Endothelial cell of umbilical vein (primary cell): ENCODE data around the gene EIF1AX. TPM values are rescaled to one million over a fixed set of nuclear protein-coding genes. Genes with fewer than 3 reads are reported as not detected.

Source experiments
- Bru-seq: library from RNA; stranded (reverse); fragments of 400-500 nt; gene quantifications from one replicate; lab custom pipeline; 2021; lab: Mats Ljungman, UMichigan
- BruChase-seq, 2 experiments: library from RNA; stranded (reverse); fragments of 400-500 nt; gene quantifications; one replicate each; lab custom pipeline; 2021; lab: Mats Ljungman, UMichigan
- BruUV-seq: library from RNA; stranded (reverse); fragments of 400-500 nt; replicated peaks from 2 replicates; lab custom pipeline; 2021; lab: Mats Ljungman, UMichigan
- CTCF ChIA-PET: fragments of 300-600, 350-600 bp; sonication (Branson Sonifier 250); formaldehyde crosslinking; loops from one replicate; lab custom pipeline; 2021; ENCODE audit warnings: antibody characterized with exemption, inconsistent platforms; lab: Charles Lee
- POLR2A ChIA-PET: fragments of 300-600, 350-600 bp; sonication (Branson Sonifier 250); formaldehyde crosslinking; loops from one replicate; lab custom pipeline; 2021; ENCODE audit warnings: antibody characterized with exemption, inconsistent platforms; lab: Charles Lee
- DNase-seq: peaks from one replicate; pipeline ENCODE4 v3.0.0-alpha.2; 2011; ENCODE audit warnings: low read depth, low spot score
- FAIRE-seq: peaks from 2 replicates; lab custom pipeline; 2011; peaks lifted over from hg19 to GRCh38; lab: Jason Lieb, UNC
- H2AFZ ChIP-seq: 2 replicates; pipeline ENCODE4 v1.6.0; 2012; ENCODE audit warnings: low read depth, low read length, control low read depth, inconsistent platforms
- H3K27ac ChIP-seq: 2 replicates; pipeline ENCODE4 v1.5.1; 2011; ENCODE audit warnings: low read depth, mild to moderate bottlenecking, control low read depth, low read length, moderate library complexity; ENCODE audit not compliant: insufficient read depth
- H3K27me3 ChIP-seq, 2 experiments: 2 replicates each; pipeline versions ENCODE4 v1.6.0 to v1.6.1; 2011; ENCODE audit warnings: low read length in 2 of 2, mixed read lengths in 1 of 2; ENCODE audit not compliant: control insufficient read depth in 2 of 2, insufficient read depth in 2 of 2
- H3K36me3 ChIP-seq, 2 experiments: 2 replicates in 1 of 2; 3 replicates in 1 of 2; pipeline ENCODE4 v1.5.1; 2011; ENCODE audit warnings: low read length in 2 of 2, mild to moderate bottlenecking in 1 of 2, moderate library complexity in 1 of 2; ENCODE audit not compliant: control insufficient read depth in 2 of 2, insufficient read depth in 2 of 2; ENCODE audit errors: extremely low read depth in 1 of 2
- H3K4me1 ChIP-seq: 3 replicates; pipeline ENCODE4 v1.5.1; 2011; ENCODE audit warnings: mild to moderate bottlenecking, low read length; ENCODE audit not compliant: control insufficient read depth, insufficient read depth; ENCODE audit errors: extremely low read depth
- H3K4me2 ChIP-seq: 2 replicates; pipeline ENCODE4 v1.6.1; 2011; ENCODE audit warnings: low read length, control low read depth, mixed read lengths; ENCODE audit not compliant: insufficient read depth
- H3K4me3 ChIP-seq, 3 experiments: fragments of 200-600 bp in 1 of 3; sonication (generic), shearing (Covaris generic) in 1 of 3; replicated peaks in 1 of 3; 2 replicates each; pipeline ENCODE4 v1.5.1; 2011 to 2016; ENCODE audit warnings: control low read depth in 3 of 3, low read length in 3 of 3, mild to moderate bottlenecking in 2 of 3, inconsistent platforms in 1 of 3, low read depth in 1 of 3, moderate library complexity in 1 of 3; ENCODE audit not compliant: insufficient read depth in 1 of 3
- H3K79me2 ChIP-seq: 2 replicates; pipeline ENCODE4 v1.6.0; 2012; ENCODE audit warnings: low read length, inconsistent platforms; ENCODE audit not compliant: control insufficient read depth, insufficient read depth
- H3K9ac ChIP-seq: replicated peaks from 2 replicates; pipeline ENCODE3; 2011; ENCODE audit warnings: low read length, control low read depth; ENCODE audit not compliant: insufficient read depth; ENCODE audit errors: extremely low read depth
- H3K9me1 ChIP-seq: replicated peaks from 3 replicates; pipeline ENCODE4 v1.6.0; 2011; ENCODE audit warnings: mild to moderate bottlenecking, low read length; ENCODE audit not compliant: control insufficient read depth, insufficient read depth; ENCODE audit errors: extremely low read depth
- H3K9me3 ChIP-seq: replicated peaks from 2 replicates; pipeline ENCODE4 v1.5.1; 2012; ENCODE audit warnings: low read length, inconsistent platforms; ENCODE audit not compliant: control insufficient read depth, insufficient read depth
- H4K20me1 ChIP-seq: replicated peaks from 2 replicates; pipeline ENCODE3; 2011; ENCODE audit warnings: mild to moderate bottlenecking, low read length; ENCODE audit not compliant: control insufficient read depth, insufficient read depth; ENCODE audit errors: extremely low read depth
- CTCF ChIP-seq, 2 donors: IDR thresholded peaks; 1 replicate in 1 of 2; 2 replicates in 1 of 2; pipeline ENCODE4 v1.5.1; 2011; ENCODE audit warnings: low read length in 2 of 2, mild to moderate bottlenecking in 2 of 2, moderate library complexity in 2 of 2, control low read depth in 1 of 2, inconsistent platforms in 1 of 2, low read depth in 1 of 2; ENCODE audit not compliant: insufficient read depth in 1 of 2; ENCODE audit errors: extremely low read depth in 1 of 2
- EZH2 ChIP-seq: IDR thresholded peaks from 2 replicates; pipeline ENCODE4 v1.6.1; 2012; ENCODE audit warnings: borderline replicate concordance, low read depth, mild to moderate bottlenecking, moderate library complexity, low read length, inconsistent platforms; ENCODE audit not compliant: severe bottlenecking
- FOS ChIP-seq: IDR thresholded peaks from 2 replicates; pipeline ENCODE4 v1.6.1; 2011; ENCODE audit warnings: mild to moderate bottlenecking, low read length, moderate library complexity, borderline replicate concordance; ENCODE audit not compliant: insufficient read depth
- GATA2 ChIP-seq: IDR thresholded peaks from 2 replicates; pipeline ENCODE4 v1.7.0; 2011; ENCODE audit warnings: low read depth, mild to moderate bottlenecking, moderate library complexity, mixed read lengths, low read length; ENCODE audit not compliant: insufficient read length, insufficient read depth
- JUN ChIP-seq: IDR thresholded peaks from 2 replicates; pipeline ENCODE4 v1.6.1; 2011; ENCODE audit warnings: borderline replicate concordance, low read depth; ENCODE audit not compliant: insufficient read length, insufficient read depth
- MAX ChIP-seq: IDR thresholded peaks from 2 replicates; pipeline ENCODE4 v1.6.1; 2011; ENCODE audit not compliant: insufficient read depth, insufficient read length
- MYC ChIP-seq: IDR thresholded peaks from one replicate; pipeline ENCODE4 v1.6.1; 2011; ENCODE audit warnings: mild to moderate bottlenecking, low read depth, low read length
- POLR2A ChIP-seq: IDR thresholded peaks from 2 replicates; pipeline ENCODE4 v1.6.1; 2012; ENCODE audit warnings: low read depth, mild to moderate bottlenecking, control low read depth, low read length
- POLR2AphosphoS5 ChIP-seq: IDR thresholded peaks from 2 replicates; pipeline ENCODE4 v1.6.1; 2012; ENCODE audit warnings: low read depth, mild to moderate bottlenecking, control low read depth, low read length, moderate library complexity; ENCODE audit not compliant: insufficient read depth
- dilution Hi-C: fragments of 300-500 bp; cut with MboI; formaldehyde crosslinking; loops from one replicate; pipeline ENCODE4 v1.15.0; 2019; ENCODE audit warnings: low sequenced_read_pairs; ENCODE audit not compliant: extremely low pct_ligation_motif_present
- intact Hi-C: fragments of 100-400 bp; cut with micrococcal nuclease; formaldehyde crosslinking; loops from one replicate; pipeline ENCODE4 v1.10.0; 2022
- long read RNA-seq: library from polyadenylated mRNA; stranded (forward); transcript quantifications from one replicate; pipeline ENCODE4 v2.0.0, GENCODE V29; 2021
- polyA minus RNA-seq, 3 experiments: library from RNA; depleted of rRNA, polyadenylated mRNA; stranded (reverse); fragments of >200 nt; gene quantifications; 1 replicate in 1 of 3; 2 replicates in 2 of 3; pipeline ENCODE4 v1.2.3, GENCODE V29; 2011
- polyA plus RNA-seq, 4 experiments: library from polyadenylated mRNA; depleted of rRNA in 3 of 4; stranded (reverse) in 3 of 4; unstranded in 1 of 4; fragments of >200 nt; gene quantifications; 2 replicates each; pipeline versions ENCODE4 v1.2.1 to v1.2.3, GENCODE V29; 2011 to 2012; ENCODE audit warnings: missing spikeins in 1 of 4
- total RNA-seq: library from RNA; stranded (reverse); gene quantifications from 2 replicates; pipeline ENCODE4 v1.2.3, GENCODE V29; 2021

Gene EIF1AX
- total RNA-seq (89.4 and 94.7 TPM in 2 replicates), polyA plus RNA-seq (7.9 and 12.8 TPM in 2 replicates), polyA minus RNA-seq (5.8 and 6.3 TPM in 2 replicates), Bru-seq, nascent RNA (percentile 93 among the genes with signal in this experiment), BruChase-seq, experiment 1, labeled RNA remaining after a 6-hour chase (percentile 98 among the genes with signal in this experiment), BruChase-seq, experiment 2, labeled RNA remaining after a 2-hour chase (percentile 94 among the genes with signal in this experiment)
- polyA plus RNA-seq (2011; cell fraction: cytosol; rRNA removed) = 24.1 and 28.8 TPM in 2 replicates
- 8.8 and 19.4 TPM in 2 replicates for polyA plus RNA-seq (2011; cell fraction: nucleus; rRNA removed)
- polyA plus RNA-seq (2012) = 51.0 and 84.9 TPM in 2 replicates
- 157 TPM for polyA minus RNA-seq (2011; cell fraction: cytosol; rRNA and poly(A)+ RNA removed)
- 10.6 and 11.1 TPM in 2 replicates for polyA minus RNA-seq (2011; cell fraction: nucleus; rRNA and poly(A)+ RNA removed)
- long read RNA-seq, full-length matches to known transcripts = 157 of 176 reads
- long read RNA-seq, partial matches to known transcripts = 6 of 176 reads
- long read RNA-seq, other reads (novel, unspliced or antisense) = 13 of 176 reads

GRCh38 chrX:20141281-20142220 lies at the start of gene EIF1AX:
Gene EIF1AX, minus strand, starts transcription at chrX:20141838. Its CDS starts 198 bp downstream, at chrX:20141640.
- Histone ChIP-seq H3K4me2 (peak within 1 kb of the TSS; percentile 92), H3K9me3 (no peaks in the 10 kb centered on the region), H3K27me3 (no peaks in the 10 kb centered on the region), H3K36me3 (peaks cover 0 to 2% of the 10 kb centered on the region in 2 experiments), H3K9ac (peak within 1 kb of the TSS; percentile 70), H4K20me1 (no peaks in the 10 kb centered on the region), H3K4me1 (peaks cover 22% of the 10 kb centered on the region), H3K9me1 (no peaks in the 10 kb centered on the region), H2AFZ (peak within 1 kb of the TSS; percentile 47), H3K27ac (peak within 1 kb of the TSS; percentile 56), H3K79me2 (peaks cover 41% of the 10 kb centered on the region), H3K4me3 (peak within 1 kb of the TSS; percentile 55 to 87 (median 69))
- intact Hi-C loops = loop anchor here (1.0 to 5.0 kb wide), 3 partner anchors 77 to 1386 kb away; partner anchors contain the start of gene RPS6KA3
- TF ChIP-seq POLR2AphosphoS5 (peak; percentile 34), GATA2 (no peak), CTCF (IDR thresholded peaks at IDR 0.05; ENCODE audit: extremely low read depth in 1 of 2, insufficient read depth in 1 of 2, low read depth in 1 of 2, low read length in 2 of 2) (no peak), MYC (no peak), EZH2 (no peak), POLR2A (peak; percentile 46), JUN (no peak), MAX (no peak), FOS (no peak)
- dilution Hi-C loops = no loop called here
- TSS peak; percentile 44 for BruUV-seq
- CTCF ChIA-PET = interaction anchor here (1.0 kb wide), 1 partner anchor 237 kb away, joined by 3 read pairs; no protein-coding TSS in a partner anchor
- peak; percentile 100 for FAIRE-seq
- peak; percentile 98 for DNase-seq
- POLR2A ChIA-PET = no interaction called here
